SH-SY5Y (cell line): ENCODE measurements around the gene ZMYND11.

ENCODE experiments used
- GATA2 ChIP-seq: IDR thresholded peaks from 2 replicates; pipeline ENCODE4 v1.6.1; 2011; ENCODE audit warnings: mild to moderate bottlenecking, low read depth, low read length
- GATA3 ChIP-seq: IDR thresholded peaks from 2 replicates; pipeline ENCODE4 v1.6.1; 2011; ENCODE audit warnings: low read depth, mild to moderate bottlenecking, low read length, moderate library complexity

ZMYND11 gene

DNA sequence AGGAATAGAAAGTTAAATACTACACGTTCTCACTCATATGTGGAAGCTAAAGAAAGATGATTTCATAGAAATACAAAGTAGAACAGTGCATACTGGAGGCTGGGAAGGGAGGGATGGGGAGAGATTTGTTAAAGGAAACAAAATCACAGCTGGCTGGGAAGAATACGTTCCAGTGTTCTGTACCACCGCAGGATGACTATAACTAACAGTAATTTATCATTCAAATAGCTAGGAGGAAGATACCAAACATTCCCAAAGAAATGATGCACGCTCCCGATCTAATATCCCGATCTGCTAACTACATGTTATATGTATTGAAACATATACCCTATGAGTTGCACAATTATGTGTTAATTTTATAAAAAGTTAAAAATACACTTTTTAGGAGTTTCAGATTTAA lies 162.3 kb downstream of the ZMYND11 start:
- TF ChIP-seq GATA2, result no peak
- TF ChIP-seq GATA3, result no peak

DNA sequence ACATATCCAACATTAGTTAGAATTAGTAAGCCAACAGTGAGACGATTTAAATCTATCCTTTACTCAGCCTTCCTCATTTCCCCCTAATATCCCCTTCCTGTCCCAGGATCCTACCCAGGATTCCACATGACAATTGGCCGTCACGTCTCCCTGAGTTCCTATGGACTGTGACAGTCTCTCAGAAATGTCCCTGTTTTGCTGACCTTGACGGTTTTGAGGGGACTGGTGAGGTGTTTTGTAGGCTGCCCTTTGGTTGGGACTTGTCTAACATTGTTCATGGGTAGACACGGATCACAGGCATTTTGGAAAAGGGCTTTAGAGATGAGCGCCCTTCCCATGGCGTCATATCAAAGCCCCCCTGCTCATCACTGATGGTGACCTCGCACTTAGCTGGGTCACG lies 162.8 kb downstream of the ZMYND11 start:
- TF ChIP-seq GATA2 (no peak), GATA3 (no peak)

DNA sequence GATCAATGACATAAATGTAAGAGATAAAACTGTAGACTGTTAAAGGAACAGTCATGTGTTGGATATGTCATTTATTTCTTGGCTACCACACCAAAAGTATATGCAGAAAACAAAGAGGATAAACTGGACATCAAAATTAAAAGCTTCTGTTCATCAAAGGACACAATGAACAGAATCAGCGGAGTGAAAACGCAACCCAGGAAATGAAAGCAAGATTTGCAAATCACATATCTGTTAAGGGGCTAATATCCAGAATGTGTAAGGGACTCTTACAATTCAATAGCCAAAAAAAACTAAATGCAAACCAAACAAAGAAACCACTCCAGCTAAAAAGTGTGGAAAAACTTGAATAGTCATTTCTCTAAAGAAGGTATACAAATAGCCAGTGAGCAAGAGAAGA lies 164.3 kb downstream of the ZMYND11 start:
- no peak for TF ChIP-seq GATA2
- no peak for TF ChIP-seq GATA3

DNA sequence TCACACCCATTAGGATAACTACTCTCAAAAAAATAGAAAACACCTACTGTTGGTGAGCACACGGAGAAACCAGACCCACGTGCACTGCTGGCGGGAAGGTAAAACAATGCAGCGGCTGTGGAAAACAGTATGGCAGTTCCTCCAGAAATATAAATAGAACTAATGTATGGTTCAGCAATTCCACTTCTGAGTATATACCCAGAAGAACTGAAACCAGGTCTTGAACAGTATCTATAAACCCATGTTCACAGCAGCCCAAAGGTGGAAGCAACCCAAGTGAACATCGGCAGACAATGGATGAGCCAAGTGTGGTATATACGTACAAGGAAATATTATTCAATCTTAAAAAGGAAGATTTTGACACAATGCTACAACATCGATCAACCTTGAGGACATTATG lies 164.7 kb downstream of the ZMYND11 start:
- TF ChIP-seq GATA2, result no peak
- TF ChIP-seq GATA3, result no peak

DNA sequence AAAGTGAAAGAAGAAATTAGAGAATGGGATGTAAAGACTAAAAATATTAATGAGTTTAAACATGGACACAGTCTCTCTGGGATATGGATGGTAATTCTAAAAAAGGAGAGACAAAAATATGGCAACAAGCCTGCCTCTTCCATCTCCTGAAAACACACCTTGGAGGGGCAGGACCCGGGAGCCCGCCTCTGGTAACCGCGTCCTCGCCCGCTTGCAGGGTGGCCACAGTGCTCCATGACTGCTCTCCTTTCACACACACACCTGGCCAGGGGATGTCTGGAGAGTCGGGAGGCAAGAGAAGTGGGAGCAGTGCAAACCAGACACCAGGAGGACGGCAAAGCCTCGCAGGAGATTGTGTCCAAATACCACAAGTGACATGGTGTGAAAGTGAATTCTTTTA lies 166.3 kb downstream of the ZMYND11 start:
- TF ChIP-seq GATA3, result no peak
- no peak for TF ChIP-seq GATA2
